ENCODE results near the gene PTPRN2. TPM values are rescaled to one million over a fixed set of nuclear protein-coding genes. Genes with fewer than 3 reads are reported as not detected.

PTPRN2 gene
- polyA plus RNA-seq, 1 of the 3 experiments (the other 2 are of a cell fraction): 4.0 TPM

GRCh38 chr7:157850481-157851444, 736.9 kb downstream of the PTPRN2 start:
- H3K27me3 ChIP-seq (ENCODE audit: insufficient read depth): no peaks in the 10 kb centered on the region
- no peaks in the 10 kb centered on the region for H4K20me1 ChIP-seq (ENCODE audit: insufficient read depth)
- WGBS (ENCODE audit: low lambda C conversion rate): 62% methylated on average over 20 of the region's 20 CpGs
- H3K4me2 ChIP-seq: no peak overlapping the region
- H3K9me2 ChIP-seq: no peaks in the 10 kb centered on the region
- no peaks in the 10 kb centered on the region for H3K36me3 ChIP-seq (replicated peaks in 1 of 2; ENCODE audit: control insufficient read depth in 1 of 2, insufficient read depth in 2 of 2, low read length in 1 of 2)
- peaks cover 11% of the 10 kb centered on the region; the same call in 1 of the 2 replicates for H3K9me3 ChIP-seq
- H3K9ac ChIP-seq: no peak overlapping the region
- no peaks in the 10 kb centered on the region for H3K79me2 ChIP-seq (ENCODE audit: insufficient read depth)
- ChIA-PET POLR2A (no interaction called here), CTCF (no interaction called here)
- H3K4me1 ChIP-seq (ENCODE audit: control insufficient read depth in 1 of 2, insufficient read depth in 2 of 2, low read depth in 1 of 2, low read length in 1 of 2): no peaks in the 10 kb centered on the region; a peak in 1 of 4 replicates
- TF ChIP-seq NFIC (IDR thresholded peaks at IDR 0.05; ENCODE audit: borderline replicate concordance): no peak
- no peak for TF ChIP-seq CHD2 (IDR thresholded peaks at IDR 0.05; ENCODE audit: low read length, partially characterized antibody)
- no peak for TF ChIP-seq RFX5 (IDR thresholded peaks at IDR 0.05; ENCODE audit: low read length)
- TF ChIP-seq TEAD4 (IDR thresholded peaks at IDR 0.05; ENCODE audit: borderline replicate concordance, insufficient read depth): no peak
- TF ChIP-seq EZH2phosphoT487 (IDR thresholded peaks at IDR 0.05; ENCODE audit: borderline replicate concordance, low read depth): no peak
- no peak for TF ChIP-seq SIN3A (IDR thresholded peaks at IDR 0.05; ENCODE audit: borderline replicate concordance, low read depth, low read length)
- TF ChIP-seq NRF1 (IDR thresholded peaks at IDR 0.05; ENCODE audit: low read depth, low read length): no peak
- TF ChIP-seq FOXM1 (IDR thresholded peaks at IDR 0.05; ENCODE audit: low read depth): no peak
- TF ChIP-seq RCOR1 (IDR thresholded peaks at IDR 0.05; ENCODE audit: low read length): no peak
- TF ChIP-seq FOXJ3 (CRISPR knock-in tag; IDR thresholded peaks at IDR 0.05): no peak
- no peak for TF ChIP-seq ELF1 (IDR thresholded peaks at IDR 0.05)
- TF ChIP-seq REST (IDR thresholded peaks at IDR 0.05; ENCODE audit: low read depth, low read length): no peak
- no peak for TF ChIP-seq SMC3 (IDR thresholded peaks at IDR 0.05; ENCODE audit: low read depth, low read length)
- TF ChIP-seq MAX (IDR thresholded peaks at IDR 0.05; ENCODE audit: low read depth): no peak
- TF ChIP-seq GATA2 (CRISPR knock-in tag; IDR thresholded peaks at IDR 0.05): no peak
- TF ChIP-seq USF2 (IDR thresholded peaks at IDR 0.05; ENCODE audit: borderline replicate concordance, low read depth, low read length): no peak
- no peak overlapping the region for H2AFZ ChIP-seq (ENCODE audit: low read depth)
- H3F3A ChIP-seq (replicated peaks; ENCODE audit: insufficient read depth): no peaks in the 10 kb centered on the region
- H3K27ac ChIP-seq (ENCODE audit: low read depth in 2 of 2, low read length in 1 of 2): no peak overlapping the region
- no peak for DNase-seq
- no peak overlapping the region for H3K4me3 ChIP-seq (ENCODE audit: low read depth in 2 of 2, low read length in 1 of 2)
